GM12875 (cell line): Measurements from ENCODE around the gene HOXB7.

Experiments used
- H3K4me3 ChIP-seq: one replicate; pipeline ENCODE4 v1.5.1; 2011; ENCODE audit warnings: low read depth, low read length, control low read depth
- TF ChIP-seq, protein P1 (sequence below): IDR thresholded peaks from 2 replicates; pipeline ENCODE4 v1.5.1; 2011; ENCODE audit warnings: low read depth, mild to moderate bottlenecking, control low read depth, inconsistent platforms, low read length, moderate library complexity, borderline replicate concordance; ENCODE audit not compliant: insufficient read depth

Gene HOXB7

DNA sequence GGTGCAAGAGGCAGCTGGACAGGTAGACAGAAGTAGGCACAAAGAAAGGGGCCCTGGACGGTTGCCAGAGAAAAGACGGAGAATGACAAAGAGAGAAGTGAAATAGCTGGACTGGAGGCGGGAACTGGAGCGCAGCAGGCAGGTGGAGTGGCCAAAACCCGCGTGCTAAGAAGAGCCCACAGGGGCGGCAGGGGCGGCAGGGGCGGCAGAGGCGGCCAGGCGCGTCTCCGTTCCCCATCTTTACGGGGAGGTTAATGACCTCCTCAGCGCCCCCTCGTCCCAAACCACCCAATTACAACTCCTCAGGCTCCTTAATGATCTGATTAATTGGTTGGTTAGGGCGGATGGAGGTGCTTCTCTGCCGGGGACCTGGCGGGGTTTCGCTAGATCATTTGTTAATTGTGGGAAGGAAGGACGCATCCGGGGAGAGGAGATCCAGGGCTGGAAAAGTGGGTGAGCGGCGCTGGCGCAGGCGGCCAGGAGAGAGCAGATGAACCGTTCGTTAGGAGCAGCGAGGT, 30.8 kb upstream of the HOXB7 start:
- H3K4me3 ChIP-seq, result no peak overlapping the region
- TF ChIP-seq, protein P1, sequence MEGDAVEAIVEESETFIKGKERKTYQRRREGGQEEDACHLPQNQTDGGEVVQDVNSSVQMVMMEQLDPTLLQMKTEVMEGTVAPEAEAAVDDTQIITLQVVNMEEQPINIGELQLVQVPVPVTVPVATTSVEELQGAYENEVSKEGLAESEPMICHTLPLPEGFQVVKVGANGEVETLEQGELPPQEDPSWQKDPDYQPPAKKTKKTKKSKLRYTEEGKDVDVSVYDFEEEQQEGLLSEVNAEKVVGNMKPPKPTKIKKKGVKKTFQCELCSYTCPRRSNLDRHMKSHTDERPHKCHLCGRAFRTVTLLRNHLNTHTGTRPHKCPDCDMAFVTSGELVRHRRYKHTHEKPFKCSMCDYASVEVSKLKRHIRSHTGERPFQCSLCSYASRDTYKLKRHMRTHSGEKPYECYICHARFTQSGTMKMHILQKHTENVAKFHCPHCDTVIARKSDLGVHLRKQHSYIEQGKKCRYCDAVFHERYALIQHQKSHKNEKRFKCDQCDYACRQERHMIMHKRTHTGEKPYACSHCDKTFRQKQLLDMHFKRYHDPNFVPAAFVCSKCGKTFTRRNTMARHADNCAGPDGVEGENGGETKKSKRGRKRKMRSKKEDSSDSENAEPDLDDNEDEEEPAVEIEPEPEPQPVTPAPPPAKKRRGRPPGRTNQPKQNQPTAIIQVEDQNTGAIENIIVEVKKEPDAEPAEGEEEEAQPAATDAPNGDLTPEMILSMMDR, result no peak

DNA sequence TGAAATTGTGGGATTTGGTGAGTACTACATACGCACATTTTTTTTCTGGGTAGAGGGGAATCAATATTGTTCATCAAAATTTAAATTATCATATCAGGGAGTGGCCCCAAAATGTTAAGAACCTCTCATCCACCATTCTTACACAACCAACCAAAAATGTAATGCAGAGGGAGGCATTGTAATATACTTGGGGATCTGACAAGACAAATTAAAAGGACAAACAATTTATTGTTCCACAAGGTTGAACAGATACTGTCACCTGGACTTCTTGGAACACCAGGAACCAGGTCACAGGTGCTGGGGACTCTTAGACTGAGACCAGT, 30.0 kb upstream of the HOXB7 start:
- TF ChIP-seq, protein P1, result no peak
- H3K4me3 ChIP-seq, result no peak overlapping the region

DNA sequence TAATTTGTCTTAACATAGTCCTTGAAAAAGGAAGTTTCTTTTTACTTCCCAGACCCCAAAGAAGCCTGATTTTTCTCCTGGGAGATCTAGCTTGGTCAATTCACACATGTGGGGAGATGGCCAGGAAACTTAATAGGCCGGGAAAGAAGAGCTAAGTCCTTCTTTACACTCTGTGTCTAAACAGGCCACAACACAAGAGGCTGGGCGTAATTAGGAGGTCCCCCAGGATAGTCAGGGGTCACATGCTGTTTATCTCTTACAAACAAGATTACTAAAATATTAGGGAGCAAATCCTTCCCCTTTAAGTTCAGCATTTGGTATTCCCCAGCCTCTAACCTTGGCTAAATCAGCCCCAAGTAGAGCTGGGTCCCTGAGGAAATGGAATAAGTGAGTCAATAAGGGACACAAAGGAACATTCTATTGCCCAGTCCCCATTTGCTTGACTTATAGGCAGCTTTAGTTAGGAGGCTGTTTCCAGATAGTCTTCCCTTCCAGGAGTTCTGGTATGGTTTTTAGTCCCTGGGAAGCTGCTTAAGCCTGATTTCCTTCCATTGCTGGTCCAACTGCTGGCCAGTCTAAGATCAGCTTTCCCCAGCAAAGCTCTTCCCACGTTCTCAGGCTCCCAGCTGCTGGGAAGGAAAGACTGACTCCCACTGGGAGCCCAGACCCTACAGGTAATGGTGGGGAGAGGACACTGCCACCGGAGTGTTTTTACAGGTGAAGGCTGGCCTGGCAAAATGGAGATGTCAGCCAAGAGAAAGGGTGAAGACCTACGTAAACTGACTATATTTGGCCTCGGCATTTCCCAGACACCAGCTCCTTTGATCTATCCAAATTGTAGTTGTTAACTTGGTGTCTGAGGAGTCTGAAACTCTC, 29.4 kb upstream of the HOXB7 start:
- H3K4me3 ChIP-seq, result no peak overlapping the region
- TF ChIP-seq, protein P1, result no peak

DNA sequence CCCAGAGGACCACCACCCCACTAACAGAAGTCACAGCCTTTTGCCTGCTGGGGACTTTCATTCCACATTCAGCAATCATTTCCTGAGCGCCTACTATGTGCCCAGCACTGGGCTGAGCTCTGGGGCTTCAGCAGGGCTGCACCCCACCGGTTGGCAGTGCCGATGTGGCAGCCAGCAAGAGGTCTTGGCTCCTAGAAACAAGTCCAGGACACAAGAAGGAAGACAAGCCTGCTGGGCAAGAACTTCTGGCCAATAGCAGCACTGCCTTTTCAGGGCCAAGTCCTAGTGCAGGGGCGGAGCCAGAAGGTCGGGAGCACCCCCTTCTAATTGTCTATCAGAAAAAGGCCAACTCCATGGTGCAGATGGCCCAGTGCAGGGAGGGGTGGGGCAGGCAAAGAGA, 28.3 kb upstream of the HOXB7 start:
- no peak overlapping the region for H3K4me3 ChIP-seq
- TF ChIP-seq, protein P1, result no peak

DNA sequence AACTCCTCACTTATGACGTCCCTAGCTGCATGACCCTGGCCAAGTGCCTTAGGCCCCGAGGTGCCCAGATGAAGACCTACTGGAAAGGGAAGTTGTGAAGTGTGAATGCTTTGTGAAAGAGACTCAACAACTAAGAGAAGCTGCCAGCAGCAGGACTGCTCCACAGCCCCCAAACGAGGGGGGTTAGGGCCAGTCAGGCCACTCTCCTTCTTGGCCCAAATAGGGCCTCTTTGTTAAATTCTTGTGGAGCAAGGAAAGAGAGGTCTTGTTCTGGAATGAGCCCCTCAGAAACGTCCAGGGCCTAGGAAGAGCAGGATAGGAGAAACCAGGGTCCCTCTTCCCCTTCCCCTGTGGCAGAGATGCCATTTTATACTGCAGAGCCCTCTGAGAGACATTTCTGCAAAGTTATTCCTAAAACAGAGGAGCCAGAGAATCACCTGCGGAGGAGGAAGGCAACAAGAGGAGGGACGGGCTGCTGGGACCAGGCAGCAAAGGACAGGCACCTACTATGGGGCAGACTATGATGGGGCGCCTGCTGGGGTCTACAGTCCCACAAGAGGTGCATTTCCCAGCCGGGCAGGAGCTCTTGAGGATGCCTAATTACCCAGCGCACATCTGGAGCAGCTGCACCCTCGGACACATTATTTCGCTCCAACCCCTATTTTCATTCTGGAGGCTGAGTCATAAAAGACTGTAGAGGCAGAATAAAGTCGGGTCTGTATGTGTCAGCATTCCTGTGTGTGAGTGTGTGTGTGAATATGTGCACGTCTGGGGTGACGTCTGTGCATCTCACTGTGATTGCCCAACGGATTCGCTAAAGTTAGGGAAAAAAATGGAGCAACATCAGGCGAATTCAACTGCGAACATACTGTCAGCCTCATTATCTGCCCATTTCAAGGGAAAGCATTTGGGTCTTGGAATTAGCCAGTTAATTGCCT, 26.8 kb upstream of the HOXB7 start:
- TF ChIP-seq, protein P1, result no peak
- no peak overlapping the region for H3K4me3 ChIP-seq

DNA sequence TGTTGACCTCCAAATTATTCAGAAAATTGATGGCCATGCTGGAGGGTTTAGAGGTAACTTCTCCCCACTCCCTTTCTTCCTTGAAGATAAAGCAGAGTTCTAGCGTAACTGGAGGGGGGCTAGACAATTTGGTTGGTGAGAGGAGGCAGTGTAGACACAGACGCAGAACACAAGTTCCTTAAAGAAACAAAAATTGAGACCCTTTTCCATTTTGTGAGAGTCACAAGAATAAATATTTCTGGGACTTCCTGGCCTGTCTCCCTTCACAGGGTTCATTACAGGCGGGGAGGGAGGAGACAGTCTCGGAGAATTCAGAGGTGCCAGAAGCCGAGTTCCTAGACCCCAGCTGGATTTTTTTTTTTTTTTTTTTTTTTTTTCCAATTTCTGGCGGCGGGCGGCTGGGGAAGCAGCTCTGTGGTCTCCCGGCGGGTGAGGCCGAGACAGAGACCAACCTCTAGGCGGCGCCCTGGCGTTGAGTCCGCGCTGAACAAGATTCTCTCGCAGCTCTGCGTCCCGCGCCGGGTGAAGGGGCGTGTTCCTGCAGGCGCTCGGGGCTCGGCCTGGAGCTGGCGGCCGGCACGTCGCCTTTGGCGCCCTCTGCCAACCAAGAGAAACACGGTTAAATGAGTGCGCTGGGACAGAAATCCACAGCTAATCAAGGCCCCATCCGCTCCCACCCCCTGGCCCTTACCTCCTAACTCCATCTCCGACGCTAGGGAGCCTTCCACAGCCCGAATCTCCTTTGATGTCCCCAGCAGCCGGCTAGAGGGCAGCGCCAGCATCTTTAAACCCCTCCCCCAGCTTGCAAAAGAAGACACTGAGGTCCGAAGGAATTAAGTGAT, 25.6 kb upstream of the HOXB7 start:
- TF ChIP-seq, protein P1, result peak; percentile 83
- no peak overlapping the region for H3K4me3 ChIP-seq
